GM20000 (cell line): ENCODE data around the gene NAP1L5.

ENCODE experiments used
- DNase-seq: peaks from one replicate; pipeline ENCODE4 v3.0.0; 2012; ENCODE audit warnings: low spot score
- TF ChIP-seq, protein P1 (sequence below): IDR thresholded peaks from 2 replicates; pipeline ENCODE4 v1.5.1; 2012; ENCODE audit warnings: mild to moderate bottlenecking, control low read depth; ENCODE audit errors: extremely low read depth, missing control alignments

Gene NAP1L5

DNA sequence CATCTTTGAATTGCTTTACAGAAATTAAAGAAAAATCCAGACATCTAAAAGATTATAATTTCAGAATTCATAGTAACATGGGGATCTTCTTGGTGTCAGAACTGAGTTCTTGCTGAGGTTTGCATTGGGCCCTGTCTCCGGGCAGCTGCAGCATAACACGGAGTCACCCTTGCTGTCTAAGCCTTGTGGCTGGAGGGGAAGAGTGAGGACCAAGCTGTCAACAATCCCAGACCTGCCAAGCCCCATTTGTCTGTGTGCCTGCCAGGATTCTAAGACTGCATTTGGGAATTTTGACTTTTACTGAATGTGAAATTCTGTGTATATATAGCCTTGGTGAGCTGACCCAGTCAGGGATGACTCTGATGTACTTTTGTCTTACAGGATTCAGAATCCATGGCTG is 25.2 kb upstream of the NAP1L5 start:
- DNase-seq = no peak

DNA sequence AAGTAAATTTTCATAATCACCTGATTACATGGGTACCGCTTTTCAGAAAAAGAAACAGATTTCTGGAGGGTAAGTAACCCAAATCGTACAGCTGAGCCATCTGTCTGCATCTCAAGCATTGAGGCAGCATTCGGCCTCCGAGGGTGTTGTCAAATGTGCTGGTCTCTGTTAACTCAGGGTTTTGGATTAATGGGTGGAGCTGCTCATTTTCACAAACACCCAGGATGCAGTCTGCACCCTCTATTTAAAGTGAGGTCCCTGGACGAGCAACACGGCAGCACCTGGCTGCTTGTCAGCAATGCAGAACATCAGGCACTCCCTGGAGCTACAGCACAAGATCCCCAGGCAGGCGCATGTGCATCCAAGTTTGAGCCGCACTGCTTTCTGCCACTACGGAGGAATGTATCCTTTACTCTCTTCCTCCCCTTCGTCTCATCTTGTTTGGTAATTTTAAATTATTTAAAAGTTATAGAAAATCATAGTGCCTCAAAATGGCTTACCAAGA is 24.7 kb upstream of the NAP1L5 start:
- no peak for DNase-seq
- TF ChIP-seq, protein P1, sequence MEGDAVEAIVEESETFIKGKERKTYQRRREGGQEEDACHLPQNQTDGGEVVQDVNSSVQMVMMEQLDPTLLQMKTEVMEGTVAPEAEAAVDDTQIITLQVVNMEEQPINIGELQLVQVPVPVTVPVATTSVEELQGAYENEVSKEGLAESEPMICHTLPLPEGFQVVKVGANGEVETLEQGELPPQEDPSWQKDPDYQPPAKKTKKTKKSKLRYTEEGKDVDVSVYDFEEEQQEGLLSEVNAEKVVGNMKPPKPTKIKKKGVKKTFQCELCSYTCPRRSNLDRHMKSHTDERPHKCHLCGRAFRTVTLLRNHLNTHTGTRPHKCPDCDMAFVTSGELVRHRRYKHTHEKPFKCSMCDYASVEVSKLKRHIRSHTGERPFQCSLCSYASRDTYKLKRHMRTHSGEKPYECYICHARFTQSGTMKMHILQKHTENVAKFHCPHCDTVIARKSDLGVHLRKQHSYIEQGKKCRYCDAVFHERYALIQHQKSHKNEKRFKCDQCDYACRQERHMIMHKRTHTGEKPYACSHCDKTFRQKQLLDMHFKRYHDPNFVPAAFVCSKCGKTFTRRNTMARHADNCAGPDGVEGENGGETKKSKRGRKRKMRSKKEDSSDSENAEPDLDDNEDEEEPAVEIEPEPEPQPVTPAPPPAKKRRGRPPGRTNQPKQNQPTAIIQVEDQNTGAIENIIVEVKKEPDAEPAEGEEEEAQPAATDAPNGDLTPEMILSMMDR = no peak

More for the DNA sequence above, 25.2 kb upstream of the NAP1L5 start:
- TF ChIP-seq, protein P1 = no peak

DNA sequence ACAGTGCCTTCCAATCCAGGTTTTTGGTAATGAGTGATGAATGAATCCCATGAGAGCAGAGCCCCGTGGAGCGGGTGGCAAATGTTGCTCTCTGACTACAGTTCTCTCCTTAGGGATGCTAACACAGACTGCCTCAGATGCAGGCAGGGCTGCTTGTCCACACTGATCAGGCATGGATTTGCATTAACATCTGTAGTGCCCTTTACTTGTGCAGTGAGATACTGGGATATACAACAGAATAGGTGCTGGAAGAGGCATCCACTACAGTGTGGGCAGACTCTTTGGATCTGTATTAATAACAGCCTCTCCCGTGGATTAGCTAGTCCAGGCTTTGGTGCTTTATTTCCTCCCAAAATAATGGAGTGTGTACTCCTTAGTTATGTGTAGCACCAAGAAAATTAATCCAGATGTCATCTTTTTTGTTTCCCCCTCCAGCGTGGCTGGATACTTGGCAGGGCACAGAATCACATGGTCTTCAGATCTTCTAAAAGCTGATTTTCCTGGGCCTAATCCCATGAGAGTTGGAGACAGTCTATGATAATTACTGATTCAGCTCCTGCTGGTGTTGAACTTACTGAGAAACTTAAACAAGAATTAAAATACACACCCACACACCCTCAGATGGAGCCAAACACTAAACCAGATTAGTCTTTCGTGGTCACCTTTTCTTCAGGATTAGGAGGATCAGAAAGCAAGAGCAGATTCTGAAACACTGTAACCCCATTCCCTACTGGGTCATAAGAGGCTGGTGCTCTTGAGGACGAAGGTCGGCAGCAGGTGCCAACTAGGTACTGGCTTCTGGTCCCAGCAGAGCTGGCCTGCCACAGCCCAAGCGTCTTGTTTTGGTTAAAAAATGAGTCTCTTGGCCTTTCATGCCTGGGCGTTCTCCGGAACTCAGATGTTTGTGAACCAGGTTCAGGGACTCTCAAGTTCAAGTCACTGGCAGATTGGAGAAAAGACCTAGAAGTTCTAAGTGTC is 23.1 kb upstream of the NAP1L5 start:
- TF ChIP-seq, protein P1 = no peak
- DNase-seq = no peak

DNA sequence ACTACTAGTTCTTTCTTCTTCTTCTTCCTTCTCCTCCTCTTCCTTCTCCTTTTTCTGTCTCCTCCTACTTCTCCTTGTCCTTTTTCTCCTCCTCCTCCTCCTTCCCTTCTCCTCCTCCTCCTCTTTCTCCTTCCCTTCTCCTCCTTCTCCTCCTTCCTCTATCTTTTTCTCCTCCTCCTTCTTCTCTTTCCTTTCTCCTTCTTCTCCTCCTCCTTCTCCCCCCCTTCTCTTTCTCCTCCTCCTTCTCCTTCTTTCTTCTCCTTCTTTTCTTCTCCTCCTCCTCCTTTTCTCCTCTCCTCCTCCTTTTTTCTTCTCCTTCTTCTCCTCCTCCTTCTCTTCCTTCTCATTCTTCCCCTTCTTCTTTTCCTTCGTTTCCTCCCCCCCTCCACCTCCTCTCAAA is 21.8 kb upstream of the NAP1L5 start:
- TF ChIP-seq, protein P1 = no peak
- DNase-seq = no peak

DNA sequence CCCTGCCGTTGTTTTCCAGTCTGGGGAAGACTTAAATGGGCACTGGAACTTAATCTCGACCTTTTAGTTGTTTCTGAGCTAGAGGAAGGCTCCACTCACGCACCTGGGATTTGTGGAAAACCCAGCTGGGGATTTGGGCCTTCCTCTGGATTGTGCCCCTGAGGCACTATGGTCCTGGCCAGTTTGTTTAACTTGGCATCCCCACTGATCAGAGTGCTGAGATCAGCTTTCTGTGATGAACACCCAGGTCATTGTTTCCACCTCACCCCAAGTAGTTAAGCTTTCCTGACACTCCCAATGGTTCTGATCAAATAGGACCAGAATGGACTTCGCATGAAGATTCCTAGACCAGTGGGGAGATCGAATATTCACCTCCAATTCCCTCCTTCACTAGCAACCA is 20.5 kb upstream of the NAP1L5 start:
- TF ChIP-seq, protein P1 = no peak

DNA sequence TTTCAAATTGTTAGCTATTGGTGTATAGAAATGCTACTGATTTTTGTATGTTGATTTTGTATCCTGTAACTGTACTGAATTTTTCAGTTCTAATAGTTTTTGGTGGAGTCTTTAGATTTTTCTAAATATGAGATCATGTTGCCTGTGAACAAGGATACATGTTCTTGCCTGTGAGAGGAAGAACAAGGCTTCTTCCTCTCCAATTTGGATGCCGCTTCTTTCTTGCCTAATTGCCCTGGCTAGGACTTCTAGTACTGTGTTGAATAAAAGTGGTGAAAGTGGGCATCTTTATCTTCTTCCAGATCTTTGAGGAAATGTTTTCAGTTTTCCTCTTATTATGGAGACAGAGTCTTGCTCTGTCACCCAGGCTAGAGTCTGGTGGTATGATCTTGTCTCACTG is 16.2 kb upstream of the NAP1L5 start:
- DNase-seq = no peak

More for the DNA sequence above, 20.5 kb upstream of the NAP1L5 start:
- DNase-seq = no peak

DNA sequence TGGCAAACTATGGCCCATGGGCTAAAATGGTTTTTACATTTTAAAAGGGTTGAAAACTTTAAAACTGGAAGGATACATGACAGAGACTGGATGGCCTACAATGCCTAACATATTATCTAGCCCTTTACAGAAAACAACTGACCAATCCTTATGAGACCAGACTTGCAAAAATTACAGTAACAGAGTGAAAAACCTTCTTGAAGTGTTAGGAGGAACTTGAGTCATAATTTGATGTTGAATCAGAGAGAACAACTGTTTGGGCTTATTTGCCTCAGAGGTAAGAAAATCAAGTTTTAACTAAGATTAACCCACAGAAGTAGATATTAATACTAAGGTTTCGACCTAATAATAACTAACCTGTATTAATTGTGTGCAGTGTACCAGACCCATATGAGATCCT is 12.4 kb upstream of the NAP1L5 start:
- TF ChIP-seq, protein P1 = no peak
- no peak for DNase-seq

More for the DNA sequence above, 16.2 kb upstream of the NAP1L5 start:
- TF ChIP-seq, protein P1 = no peak
